ENCODE results near the gene CEP85.

DNA sequence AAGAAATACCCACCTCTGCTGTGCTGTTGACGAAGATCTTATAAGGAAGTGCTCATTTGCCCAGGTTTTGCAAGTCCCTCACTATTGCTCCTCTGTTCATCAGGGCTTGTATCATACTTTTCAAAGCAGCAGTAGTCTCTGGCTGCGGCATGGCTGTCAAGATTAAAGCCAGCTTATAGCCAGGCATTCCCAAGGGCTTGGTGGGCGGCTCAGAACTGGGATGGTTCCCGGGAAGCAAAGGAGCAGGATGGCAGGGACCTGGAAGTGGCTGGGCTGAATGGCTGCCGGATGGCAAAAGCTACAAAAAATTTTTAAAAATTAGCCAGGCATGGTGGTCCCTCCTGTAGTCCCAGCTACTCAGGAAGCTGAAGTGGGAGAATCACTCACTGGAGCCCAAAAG lies 29.2 kb downstream of the CEP85 start:
- TF ChIP-seq CTCF (conservative IDR thresholded peaks at IDR 0.05) (no peak), EZH2 (IDR thresholded peaks at IDR 0.05; ENCODE audit: low read depth) (no peak)
